GM18511 (cell line): ENCODE results near the gene KBTBD6.
A peak's percentile ranks its signal among the peaks of the same experiment; 100 is the strongest.
"Not testable (repeated sequence)": the region's sequence is repeated elsewhere in the genome, so short reads cannot be mapped to it uniquely, and the experiment has no call there.

Source experiments
- ATAC-seq: cut with Tn5 transposase; IDR thresholded peaks from one replicate; pipeline ENCODE4 v1.9.1; 2021; ENCODE audit warnings: mild to moderate bottlenecking, moderate library complexity; ENCODE audit not compliant: unreplicated experiment

KBTBD6 gene

DNA sequence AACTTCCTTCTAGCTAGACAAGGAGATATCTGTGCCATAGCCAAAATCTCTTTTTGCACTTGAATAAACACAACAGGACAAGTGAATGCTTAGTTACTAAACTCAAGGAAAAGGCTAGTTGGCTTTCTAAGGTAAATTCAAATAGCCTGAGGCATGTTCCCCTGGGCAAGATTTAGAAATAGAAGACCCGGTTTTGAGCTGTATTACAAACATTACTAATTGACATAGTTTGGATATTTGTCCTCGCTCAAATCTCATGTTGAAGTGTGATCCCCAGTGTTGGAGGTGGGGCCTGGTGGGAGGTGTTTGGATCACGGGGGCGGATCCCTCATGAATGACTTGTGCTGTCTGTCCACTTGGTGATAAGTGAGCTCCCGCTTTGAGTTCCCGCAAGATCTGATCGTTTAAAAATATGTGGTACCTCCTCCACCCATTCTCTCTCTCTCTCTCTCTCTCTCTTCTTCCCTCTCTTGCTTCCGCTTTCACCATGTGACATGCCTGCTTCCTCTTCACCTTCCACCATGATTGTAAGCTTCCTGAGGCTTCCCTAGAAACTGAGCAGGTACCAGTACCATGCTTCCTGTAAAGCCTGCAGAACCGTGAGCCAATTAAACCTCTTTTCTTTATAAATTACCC is 3.9 kb upstream of the KBTBD6 start:
- ATAC-seq, result no peak

- ATAC-seq, result no peak
Observed at GRCh38 chr13:41133951-41134350, 1.3 kb upstream of the KBTBD6 start.

DNA sequence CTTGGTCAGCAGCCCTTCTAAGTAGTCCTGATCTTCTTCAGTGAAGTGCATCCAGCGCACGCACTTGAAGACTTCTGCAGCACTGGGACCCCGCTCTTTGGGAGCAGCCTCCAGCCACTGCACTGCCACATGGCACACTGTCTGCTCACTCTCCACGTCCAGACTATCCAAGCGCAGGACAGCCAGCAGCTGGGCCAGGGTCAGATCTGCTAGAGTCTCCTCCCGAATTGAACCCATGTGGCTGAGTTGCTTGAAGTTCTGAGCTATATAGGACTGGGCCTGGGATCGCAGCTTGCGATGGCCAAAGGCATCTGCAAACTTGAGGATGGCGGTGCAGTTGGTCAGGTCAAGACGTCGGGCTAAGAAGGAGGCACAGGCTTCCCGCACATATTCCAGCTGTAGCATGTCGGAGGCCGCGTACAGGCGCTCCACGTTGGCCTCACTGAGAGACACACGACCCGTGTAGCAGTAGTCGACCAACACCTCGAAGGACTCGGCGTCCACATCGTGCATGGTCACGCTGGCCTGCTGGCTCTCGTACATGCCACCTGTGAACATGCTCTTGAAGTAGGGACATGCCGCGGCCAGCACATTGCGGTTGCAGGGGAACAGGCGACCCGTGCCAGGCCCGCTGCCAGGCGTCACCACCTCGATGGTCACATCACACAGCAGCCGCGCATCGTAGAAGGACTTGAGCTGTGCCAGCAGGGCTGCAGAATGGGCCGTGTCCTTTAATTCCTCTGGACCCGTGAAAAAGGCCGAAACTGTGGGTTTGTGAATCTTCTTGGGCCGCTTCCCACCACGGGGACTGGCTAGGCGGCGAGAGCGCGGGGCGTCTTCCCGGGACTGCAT is 716 bp downstream of the KBTBD6 start:
- peak; percentile 38 for ATAC-seq

GRCh38 chr13:41131189-41131588 is 1.4 kb downstream of the KBTBD6 start:
- not testable (repeated sequence) for ATAC-seq

DNA sequence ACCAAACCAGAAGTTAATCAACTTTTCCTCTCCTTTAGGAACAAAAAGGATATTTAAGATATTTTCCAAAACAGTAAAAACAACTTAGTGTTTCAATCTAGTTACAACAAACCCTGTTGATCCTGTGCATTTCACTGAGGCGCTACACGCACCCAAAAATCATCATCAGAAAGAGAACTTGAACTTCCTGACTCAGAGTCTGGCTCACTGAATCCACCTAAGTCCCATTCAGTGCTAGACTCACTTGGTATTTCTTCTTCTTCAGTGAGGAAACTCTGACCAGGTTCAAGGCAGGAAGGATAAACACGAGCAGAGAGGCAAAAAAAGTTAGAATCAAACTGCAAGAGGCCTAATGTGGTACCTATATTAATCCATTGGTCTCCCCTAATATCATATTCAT is 2.2 kb downstream of the KBTBD6 start:
- ATAC-seq, result no peak

DNA sequence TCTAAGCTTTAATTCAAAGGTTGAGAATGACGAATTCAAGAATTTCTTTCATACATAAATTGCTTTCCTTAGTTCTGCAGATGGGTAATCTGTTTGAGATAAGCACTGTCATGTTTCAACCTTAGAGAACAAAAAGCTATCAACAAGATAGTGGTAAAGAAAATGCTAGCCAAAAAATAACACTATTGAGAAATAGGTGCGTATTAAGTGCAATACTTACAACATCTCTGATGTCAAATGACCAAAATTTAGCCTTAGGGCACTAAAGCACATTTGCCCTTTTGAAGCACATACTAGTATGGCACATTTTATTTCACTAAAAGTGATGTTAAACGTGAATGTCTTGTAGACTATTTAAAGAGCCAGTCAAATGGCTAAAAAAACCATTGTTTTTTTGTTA is 4.9 kb downstream of the KBTBD6 start:
- no peak for ATAC-seq

GRCh38 chr13:41122838-41123237 is 9.8 kb downstream of the KBTBD6 start:
- ATAC-seq, result no peak

GRCh38 chr13:41117869-41118268 is 14.7 kb downstream of the KBTBD6 start:
- ATAC-seq, result no peak

DNA sequence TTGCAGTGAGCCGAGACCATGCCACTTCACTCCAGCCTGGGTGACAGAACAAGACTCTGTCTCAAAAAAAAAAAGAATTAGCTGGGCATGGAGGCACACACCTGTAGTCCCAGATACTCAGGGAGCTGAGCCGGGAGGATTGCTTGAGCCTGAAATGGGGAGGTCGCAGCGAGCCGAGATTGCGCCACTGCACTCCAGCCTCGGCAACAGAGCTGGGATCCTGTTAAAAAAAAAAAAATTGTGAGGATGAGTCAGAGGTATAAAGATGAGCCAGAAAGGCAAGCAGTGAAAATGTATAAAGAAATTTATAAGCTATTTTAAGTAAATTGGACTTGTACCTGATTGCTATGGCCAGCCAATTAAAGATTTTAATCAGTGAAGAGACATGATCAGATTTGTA is 21.1 kb downstream of the KBTBD6 start:
- ATAC-seq, result no peak

DNA sequence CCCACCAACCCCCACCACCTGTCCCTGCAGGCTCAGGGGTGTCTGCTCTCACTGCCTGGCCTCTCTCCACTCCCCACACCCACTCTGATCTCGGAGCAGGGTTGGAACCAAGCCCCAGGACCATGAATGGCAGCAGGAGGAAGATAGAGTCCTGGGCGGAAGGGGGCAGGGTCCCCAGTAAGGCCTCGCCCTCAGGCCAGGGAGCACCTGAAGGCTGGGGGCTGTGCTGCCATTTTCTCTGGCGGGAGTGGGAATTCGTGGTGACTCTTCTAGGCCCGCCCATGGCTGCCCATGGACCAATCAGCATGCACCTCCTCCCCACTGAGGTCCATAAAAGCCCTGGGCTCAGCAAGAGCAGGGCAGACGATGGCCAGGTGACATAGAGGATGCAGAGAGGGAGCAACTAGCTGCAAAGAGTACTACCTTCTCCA is 25.0 kb downstream of the KBTBD6 start:
- no peak for ATAC-seq

DNA sequence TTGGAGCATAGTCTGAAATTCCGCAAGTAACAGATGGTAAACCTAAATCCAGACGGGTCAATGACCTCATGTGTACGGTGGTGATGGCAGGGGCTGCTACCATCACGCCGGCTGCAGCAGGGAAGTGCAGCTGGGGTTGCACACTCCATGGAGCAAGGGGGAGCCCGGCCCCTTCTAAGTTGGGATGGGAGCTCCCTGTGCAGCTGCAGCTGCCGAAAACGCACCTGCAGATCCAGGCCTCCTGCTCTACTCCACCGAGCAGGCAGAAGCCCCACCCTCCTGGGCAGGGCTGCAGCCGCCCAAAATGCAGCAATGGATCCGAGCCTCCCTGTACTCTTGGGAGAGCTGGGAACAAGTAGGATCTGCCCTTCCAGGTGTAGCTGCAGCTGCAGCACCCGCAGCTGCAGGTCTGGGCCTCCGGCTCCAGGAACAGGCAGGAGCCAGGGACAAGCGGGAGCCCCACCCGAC is 25.5 kb downstream of the KBTBD6 start:
- no peak for ATAC-seq

- no peak for ATAC-seq
Observed at GRCh38 chr13:41099986-41100385, 32.6 kb downstream of the KBTBD6 start.

DNA sequence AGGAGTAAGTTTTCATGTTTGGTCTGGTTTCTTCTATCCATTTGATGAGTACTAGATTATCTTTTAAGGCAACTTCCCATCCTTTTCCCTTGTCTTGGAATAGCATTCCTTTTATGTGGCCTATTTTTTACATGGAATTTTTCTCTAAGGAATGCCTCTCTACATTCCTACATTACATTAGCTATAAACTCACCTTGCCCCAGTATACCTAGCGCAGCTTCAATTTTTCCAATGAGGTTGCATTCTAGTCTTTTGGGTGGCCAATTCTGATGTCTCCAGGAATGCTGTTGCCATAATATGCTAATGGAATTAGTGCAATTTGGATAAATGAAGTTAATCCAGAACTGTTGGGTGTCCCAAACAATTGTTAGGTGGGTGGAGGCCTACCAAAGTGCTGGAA is 33.8 kb downstream of the KBTBD6 start:
- ATAC-seq, result no peak

DNA sequence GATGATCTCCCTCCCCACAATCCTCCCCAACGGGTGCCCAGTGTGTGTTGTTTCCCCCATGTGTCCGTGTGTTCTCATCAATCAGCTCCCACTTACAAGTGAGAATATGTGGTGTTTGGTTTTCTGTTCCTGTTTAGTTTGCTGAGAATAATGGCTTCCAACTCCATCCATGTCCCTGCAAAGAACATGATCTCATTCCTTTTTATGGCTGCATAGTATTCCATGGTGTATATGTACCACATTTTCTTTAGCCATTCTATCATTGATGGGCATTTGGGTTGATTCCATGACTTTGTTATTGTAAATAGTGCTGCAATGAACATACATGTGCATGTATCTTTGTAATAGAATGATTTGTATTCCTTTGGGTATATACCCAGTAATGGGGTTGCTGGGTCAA is 36.9 kb downstream of the KBTBD6 start:
- not testable (repeated sequence) for ATAC-seq

DNA sequence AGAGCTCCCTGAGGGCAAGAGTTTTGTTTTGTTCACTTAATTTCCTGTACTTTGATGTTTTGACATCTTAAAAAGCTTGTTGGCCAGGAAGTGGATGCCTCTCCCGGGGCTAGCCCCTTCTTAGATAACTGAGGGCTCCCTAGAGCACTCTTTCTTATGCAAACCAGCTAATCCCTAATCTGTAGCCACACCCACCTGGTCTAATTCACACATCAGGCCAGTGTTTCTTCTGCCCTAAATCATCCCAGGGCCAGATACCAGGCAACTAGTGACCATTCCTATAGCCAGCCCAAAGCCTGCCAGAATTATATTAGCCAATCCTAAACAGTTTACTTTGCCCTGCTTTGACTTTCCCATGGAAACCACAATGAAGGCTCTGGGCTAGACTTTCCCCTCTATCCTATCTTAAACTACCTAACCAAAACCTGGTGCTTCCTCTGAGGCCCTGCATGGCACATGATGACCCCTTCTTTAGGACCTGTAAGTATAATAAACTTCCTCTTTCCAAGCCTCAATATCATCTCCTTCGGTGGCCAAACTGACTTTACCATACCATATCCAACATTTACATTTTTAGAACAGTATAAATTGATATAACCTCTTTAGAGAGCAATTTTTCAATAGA is 46.5 kb downstream of the KBTBD6 start:
- ATAC-seq, result no peak

DNA sequence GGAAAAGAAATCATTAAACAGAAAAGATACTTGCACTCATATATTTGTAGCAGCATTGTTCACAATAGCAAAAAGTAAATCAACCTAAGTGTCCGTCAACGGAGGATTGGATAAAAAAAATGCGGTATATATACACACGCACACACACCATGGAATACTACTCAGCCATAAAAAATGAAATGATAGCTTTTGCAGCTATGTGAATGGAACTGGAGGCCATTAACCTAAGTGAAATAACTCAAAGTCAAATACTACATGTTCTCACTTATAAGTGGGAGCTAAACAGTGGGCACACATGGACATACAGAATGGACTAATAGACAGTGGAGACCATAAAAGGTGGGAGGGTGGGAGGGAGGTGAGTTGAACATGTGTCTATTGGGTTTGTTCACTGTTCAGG is 52.9 kb downstream of the KBTBD6 start:
- ATAC-seq, result no peak
